Measurements from ENCODE around the gene KCNH4. TPM values are rescaled to one million over a fixed set of nuclear protein-coding genes. Genes with fewer than 3 reads are reported as not detected.

Gene KCNH4
- total and polyA plus RNA-seq, 2 of the 13 experiments (the other 11 are each of a cell fraction or from before 2014, with no cell fraction given): 0.01 to 0.09 TPM

- no peak for TF ChIP-seq ZHX2 (IDR thresholded peaks at IDR 0.05; ENCODE audit: low read depth)
- peak; percentile 95; the same call in 1 of the 2 replicates for TF ChIP-seq ZHX2 (CRISPR knock-in tag; IDR thresholded peaks at IDR 0.05; ENCODE audit: borderline replicate concordance)
- TF ChIP-seq PHB2 (IDR thresholded peaks at IDR 0.05; ENCODE audit: partially characterized antibody): no peak
- TF ChIP-seq SKIL (CRISPR knock-in tag; IDR thresholded peaks at IDR 0.05; ENCODE audit: borderline replicate concordance): no peak; the same call in 1 of the 2 replicates
- no peak for TF ChIP-seq ZNF713 (CRISPR knock-in tag; IDR thresholded peaks at IDR 0.05)
- TF ChIP-seq ZNF772 (CRISPR knock-in tag; IDR thresholded peaks at IDR 0.05): peak; percentile 71; the same call in 1 of the 2 replicates
- no peak for TF ChIP-seq ZFP1 (CRISPR knock-in tag; IDR thresholded peaks at IDR 0.05)
- peak; percentile 74; the same call in 1 of the 2 replicates for TF ChIP-seq FOXO1 (CRISPR knock-in tag; IDR thresholded peaks at IDR 0.05)
- 0 out of 2 replicates have a peak, but pooled peaks have one; percentile 28 for TF ChIP-seq ZSCAN5A (CRISPR knock-in tag; IDR thresholded peaks at IDR 0.05; ENCODE audit: borderline replicate concordance)
- peak; percentile 95 for TF ChIP-seq ZSCAN20 (CRISPR knock-in tag; IDR thresholded peaks at IDR 0.05; ENCODE audit: borderline replicate concordance)
- peak; percentile 86; the same call in 1 of the 2 replicates for TF ChIP-seq LBX2 (CRISPR knock-in tag; IDR thresholded peaks at IDR 0.05; ENCODE audit: borderline replicate concordance)
- TF ChIP-seq RBM39 (IDR thresholded peaks at IDR 0.05; ENCODE audit: low read depth, low read length, poor library complexity, severe bottlenecking): no peak
- TF ChIP-seq THAP8 (CRISPR knock-in tag; IDR thresholded peaks at IDR 0.05; ENCODE audit: borderline replicate concordance): no peak
- peak; percentile 82; the same call in 1 of the 2 replicates for TF ChIP-seq FOXC1 (CRISPR knock-in tag; IDR thresholded peaks at IDR 0.05; ENCODE audit: borderline replicate concordance)
- peak in 1 of 2 experiments; percentile 10; a peak in 1 of 4 replicates for TF ChIP-seq EP300 (IDR thresholded peaks at IDR 0.05; ENCODE audit: low read depth in 2 of 2, low read length in 2 of 2)
- TF ChIP-seq EP300 (CRISPR knock-in tag; IDR thresholded peaks at IDR 0.05; ENCODE audit: borderline replicate concordance): no peak
- TF ChIP-seq NFE2L2 (IDR thresholded peaks at IDR 0.05; ENCODE audit: low read length): no peak
- no peak for TF ChIP-seq GATA4 (IDR thresholded peaks at IDR 0.05; ENCODE audit: borderline replicate concordance, low read depth)
- TF ChIP-seq ZNF251 (CRISPR knock-in tag; IDR thresholded peaks at IDR 0.05): peak; percentile 92; the same call in 1 of the 2 replicates
These were observed 981 bp downstream of the KCNH4 start (continued) for GRCh38 chr17:42179911-42180410.

All from HepG2 (cell line).